AG08396 (cell line): Measurements from ENCODE around the gene NEK6.
A peak's percentile ranks its signal among the peaks of the same experiment; 100 is the strongest.

Source experiments
- DNase-seq: peaks from one replicate; pipeline ENCODE4 v3.0.0; 2012; ENCODE audit warnings: low spot score, mixed read lengths

The NEK6 gene

DNA sequence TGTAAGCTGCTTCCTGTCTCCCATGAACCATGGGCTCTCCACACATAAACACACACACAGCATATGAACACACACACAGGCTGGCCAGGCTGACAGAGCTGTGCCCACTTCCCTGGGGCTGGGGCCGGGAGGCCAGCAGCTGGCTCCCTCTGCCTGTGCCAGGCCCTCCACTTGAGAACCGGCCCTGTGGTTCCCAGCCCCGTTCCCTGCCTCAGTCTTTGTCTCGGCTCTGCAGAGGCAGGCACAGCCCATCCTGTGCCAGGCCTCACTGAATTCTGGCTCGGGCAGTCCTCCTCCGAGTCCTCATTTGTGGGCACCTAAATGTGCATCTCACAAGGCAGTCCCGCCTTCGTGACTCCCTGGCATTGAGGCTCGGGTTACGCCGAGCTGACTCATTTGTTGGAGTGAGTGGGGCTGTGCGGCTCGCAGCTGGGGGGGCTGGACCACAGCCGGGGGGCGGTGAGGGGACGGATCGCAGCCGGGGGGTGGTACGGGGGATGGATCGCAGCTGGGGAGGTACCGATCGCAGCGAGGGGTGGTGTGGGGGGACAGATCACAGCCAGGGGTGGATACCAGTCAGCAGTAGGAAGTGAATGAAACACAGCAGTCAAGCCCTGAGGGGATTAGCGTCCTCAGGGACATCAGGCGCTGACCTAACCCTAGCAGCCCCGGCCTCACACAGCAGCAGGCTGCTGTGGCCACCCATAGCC lies 85.2 kb downstream of the NEK6 start:
- peak; percentile 95 for DNase-seq

DNA sequence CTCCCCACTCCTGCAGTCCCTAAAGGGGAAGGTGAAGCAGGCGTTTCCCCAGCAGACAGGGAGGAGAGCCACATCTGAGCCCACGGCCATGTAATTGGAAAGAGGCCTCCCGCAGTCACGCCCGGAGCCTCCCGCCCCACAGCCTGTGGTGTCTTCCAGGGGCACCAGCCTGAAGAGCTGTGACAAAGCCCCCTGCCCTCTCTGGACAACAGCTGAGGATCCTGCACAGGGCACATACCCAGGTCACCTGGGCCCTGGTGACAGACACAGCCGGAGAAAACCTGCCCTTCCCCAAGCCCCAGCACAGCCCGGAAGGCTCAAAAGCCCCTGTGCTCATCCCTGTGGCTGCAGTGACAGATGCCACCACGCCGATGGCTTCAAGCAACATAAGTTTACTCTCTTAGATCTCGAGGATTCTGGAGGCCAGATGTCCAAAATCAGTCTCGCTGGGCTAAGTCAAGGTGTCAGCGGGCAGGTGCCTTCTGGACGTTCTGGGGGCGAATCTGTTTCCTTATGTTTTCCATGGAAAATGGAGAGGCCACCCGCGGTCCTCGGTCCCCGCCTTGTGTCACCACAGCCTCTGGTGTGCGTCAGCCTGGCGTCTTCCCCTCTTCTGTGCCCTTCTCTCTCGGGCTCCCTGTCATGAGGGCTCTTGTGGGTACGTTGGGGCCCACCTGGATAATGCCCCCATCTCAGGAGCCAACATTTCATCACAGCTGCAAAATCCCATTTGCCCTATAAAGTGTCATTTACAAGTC lies 86.0 kb downstream of the NEK6 start:
- DNase-seq: no peak

- DNase-seq: no peak
These were observed 86.7 kb downstream of the NEK6 start for GRCh38 chr9:124344291-124345050.

DNA sequence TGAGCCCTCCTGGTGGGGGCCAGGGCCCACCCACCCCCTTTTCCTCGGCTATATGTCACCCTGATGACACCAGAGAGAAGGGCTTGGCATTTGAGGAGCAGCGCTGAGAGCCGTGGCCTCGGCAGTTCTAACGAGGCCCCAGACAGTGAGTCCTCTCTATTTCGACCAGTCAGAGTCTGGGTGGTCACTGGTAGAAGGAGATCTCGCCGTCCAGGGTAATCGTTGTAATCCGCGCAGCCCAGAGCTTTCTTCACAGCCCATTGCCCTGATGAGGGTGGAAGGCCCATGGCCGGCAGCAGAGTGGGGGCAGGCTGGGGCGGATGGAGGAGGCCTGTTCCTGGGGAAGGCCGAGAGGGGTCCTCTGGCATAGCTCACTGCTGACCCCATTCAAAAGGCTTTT lies 87.3 kb downstream of the NEK6 start:
- no peak for DNase-seq

DNA sequence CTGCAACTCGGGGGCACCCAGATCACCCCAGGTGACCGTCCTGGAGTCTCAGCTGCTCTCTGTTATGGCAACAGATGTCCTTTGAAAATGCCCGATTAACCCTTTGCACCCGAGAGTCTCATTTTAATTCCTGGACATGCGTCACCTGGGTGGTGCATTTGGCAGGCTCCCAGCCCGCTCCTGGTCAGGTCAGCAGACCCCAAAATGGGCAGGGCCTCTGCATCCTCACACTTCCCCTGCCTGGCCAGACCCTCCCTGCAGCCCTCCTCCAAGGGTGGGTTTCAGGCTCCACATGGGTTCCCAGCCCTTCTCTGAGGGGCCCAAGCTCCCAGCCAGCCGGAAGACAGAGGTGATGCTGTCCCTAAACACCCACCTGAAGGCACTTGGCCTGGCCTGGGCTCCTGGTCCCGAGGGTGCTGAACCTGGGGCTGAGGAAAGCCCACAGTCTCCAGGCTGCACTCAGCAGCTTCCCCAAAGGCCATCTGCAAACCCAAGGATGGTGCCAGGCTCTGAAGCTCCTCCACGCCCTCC lies 88.1 kb downstream of the NEK6 start:
- DNase-seq: no peak

DNA sequence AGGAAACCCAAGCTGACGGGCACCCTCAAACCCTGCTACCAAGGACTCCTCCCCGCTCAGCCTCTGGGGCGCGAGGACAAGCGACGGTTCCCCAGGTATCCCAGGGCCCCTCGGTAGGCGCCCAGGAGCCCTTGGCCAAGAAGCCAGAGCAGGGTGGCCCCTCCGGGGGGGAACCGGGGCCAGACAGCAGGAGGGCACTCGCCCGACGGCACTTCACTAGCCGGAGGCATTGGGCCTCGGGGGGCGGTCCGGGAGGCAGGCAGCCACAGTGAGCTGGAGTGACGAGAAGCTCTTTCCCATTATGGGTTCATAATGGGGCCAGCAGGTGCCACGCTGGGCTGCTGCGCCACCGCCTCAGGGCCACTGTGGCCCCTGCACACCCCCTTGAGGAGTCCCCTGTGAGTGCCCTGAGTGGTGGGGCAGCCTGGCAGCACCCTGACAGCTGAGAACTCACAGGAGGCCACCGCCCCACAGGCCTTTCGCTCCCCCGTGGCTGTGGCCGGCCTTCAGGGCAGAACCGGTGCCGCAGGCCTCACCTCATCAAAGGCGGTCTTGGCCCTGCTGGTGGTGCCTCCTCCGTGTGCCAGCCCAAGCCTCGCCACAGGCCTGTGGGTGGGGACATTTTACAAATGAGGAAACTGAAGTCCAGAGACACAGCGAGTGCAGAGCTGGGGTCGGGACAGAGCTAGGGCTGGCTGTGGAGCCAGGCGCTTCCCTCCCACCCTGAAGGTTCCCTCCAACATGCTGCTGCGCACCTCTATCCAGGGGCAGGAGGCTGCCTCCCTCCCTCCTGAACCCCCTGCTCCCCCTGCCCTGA lies 88.8 kb downstream of the NEK6 start:
- no peak for DNase-seq

DNA sequence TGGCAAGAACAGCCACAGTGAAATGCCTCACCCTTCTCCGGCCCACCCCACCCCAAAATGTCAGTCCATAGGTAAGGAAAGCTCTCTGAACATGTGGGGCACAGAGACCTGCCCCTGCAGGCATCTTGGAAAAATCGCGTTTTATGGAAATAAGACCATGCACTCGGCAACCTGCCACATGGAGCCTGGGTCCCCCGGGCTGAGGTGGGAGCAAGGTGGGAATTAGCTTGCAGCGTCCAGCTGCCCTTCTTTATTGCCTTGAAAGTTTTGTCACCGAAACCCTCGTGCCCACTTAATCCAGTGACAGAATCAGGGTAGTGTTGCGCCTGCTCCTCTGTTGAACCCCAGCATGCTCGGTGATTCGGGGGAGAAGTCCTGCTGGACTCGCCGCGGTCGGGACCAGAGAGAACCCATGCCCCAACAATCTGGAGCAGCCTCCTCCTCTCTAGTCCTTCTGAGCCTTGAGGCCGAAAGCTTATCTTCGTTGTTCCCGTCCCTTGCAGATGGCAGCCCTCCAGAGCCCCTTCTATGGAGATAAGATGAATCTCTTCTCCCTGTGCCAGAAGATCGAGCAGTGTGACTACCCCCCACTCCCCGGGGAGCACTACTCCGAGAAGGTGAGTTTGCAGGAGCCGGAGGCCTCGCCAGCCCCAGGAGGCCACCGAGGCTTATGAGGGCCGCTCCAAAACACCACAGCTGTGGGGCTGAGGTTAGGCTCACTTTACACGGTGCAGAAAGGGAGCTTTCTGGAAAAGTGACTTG lies 89.6 kb downstream of the NEK6 start:
- DNase-seq: no peak

DNA sequence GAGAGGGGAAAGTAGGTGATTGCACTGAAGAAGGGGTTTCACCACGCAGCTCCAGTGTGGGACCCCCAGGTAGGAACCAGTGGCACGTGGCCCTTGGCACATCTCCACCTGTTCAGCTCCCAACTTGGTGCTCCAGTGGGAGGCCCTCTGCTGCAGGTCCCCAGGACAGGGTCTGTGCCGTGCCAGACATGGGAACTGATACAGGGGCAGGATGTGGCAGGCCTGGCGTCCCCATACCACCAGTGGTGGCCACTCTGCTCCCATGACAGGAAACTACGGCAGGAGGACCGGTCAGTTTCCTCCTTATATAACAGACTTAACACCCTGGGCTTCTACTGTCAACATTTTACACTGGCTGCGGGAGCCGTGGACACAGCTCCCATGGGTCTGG lies 90.2 kb downstream of the NEK6 start:
- DNase-seq: no peak

DNA sequence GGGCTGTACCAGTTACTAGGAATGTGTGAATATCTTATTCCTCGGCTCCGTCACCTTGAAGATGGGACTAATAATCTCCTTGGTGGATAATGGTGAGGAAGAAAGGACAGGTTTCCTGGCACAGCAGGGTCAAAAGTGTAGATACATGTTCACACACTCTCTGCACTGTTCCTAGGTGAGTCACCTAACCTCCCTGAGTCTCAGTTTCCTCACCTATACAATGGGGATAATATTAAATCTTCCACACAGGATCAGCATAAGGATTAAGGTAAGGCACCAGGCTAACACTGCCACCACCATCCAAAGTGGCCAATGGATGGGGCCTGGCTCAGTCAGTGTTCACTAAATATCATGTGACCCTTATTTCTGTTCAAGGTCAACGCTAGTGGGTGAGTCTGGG lies 90.6 kb downstream of the NEK6 start:
- DNase-seq: no peak

DNA sequence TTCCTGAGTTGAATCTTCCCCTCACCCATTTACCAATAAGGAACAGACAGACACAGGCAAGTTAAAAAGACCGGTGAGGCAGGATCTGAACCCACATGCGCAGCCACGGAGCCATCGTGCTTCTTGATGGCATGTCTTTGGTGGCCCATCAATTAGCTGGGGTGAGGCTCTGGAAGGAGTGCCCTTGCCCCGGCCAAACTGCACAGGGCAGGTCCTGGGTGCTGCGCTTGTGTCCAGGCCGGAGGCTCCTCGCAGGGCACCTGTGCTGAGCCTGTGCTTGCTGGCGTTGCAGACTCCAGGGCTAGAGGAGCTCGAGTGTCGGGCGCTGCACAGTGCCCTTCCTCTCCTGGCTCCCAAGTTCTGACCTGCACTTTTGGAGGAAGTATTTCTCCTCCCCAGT lies 91.1 kb downstream of the NEK6 start:
- DNase-seq: no peak

DNA sequence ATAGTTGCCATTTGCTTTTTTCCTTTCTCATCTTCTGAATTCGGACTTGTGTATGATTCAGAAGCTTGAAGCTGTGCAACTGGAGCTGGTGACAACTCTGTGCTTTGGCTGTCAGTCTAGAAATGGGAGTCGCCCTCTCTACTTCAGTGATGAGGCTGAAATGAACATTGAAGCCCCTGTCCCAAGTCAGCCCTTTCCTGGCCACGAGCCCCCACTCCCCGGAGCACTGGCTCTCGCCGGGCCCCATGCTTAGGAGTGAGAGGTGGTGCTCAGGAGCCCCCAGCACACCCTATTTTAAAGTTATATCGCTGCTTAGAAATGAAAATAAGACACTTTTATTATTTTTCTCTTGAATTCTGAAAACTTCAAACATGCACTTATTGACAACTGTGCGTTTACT lies 91.5 kb downstream of the NEK6 start:
- DNase-seq: no peak

DNA sequence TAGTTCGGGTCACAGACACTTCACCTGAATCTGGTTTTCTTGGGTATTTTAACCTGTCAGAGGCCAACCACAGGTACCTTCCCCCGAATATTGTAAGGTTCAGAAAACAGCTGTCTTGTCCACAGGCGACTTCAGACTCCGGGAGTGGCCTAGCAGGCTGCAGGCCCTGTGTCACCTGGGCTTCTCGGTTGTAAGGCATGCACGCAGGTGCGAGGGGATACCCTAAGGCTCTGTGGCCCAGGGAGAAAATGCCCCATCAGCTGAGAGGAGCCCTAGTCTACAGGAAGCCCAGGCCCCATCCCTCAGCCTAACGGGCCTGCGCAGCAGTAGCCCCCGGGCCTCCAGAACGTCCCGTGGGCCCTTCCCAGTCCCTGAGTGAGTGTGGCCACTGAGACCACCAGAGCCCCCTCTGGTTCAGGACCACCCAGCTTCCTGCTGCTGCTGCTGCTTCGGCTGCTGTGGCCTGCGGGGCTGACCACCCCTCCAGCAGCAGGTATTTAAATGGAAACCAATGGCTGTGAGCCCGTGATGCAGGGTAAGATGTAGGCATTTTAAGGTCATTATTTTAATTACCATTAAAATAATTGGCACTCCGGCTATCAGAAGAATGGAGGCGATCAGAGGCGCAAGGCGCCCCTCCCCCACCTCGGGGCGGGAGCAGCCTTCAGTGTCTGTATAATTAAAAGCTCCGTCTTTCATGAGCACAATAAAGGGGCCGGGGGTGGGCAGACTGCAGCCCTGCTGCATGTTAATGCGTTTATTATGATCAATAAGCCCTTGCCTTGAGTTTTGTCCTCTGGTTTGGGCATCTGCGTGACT lies 92.1 kb downstream of the NEK6 start:
- no peak for DNase-seq

DNA sequence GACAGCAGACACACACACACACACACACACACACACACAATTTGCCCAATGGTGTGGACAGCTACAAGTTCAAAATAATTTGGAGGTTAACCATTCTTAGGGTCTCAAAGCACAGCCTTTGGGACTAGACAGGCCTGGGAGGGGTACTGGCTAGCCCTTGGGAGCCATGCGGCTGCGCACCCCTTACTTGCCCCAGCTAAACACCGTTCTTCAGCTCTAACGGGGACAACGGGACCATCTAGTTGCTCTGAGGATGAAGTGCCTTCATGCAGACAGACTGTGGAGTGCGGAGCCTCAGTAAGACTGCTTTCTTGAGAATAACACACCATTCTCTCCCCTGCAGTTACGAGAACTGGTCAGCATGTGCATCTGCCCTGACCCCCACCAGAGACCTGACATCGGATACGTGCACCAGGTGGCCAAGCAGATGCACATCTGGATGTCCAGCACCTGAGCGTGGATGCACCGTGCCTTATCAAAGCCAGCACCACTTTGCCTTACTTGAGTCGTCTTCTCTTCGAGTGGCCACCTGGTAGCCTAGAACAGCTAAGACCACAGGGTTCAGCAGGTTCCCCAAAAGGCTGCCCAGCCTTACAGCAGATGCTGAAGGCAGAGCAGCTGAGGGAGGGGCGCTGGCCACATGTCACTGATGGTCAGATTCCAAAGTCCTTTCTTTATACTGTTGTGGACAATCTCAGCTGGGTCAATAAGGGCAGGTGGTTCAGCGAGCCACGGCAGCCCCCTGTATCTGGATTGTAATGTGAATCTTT lies 92.9 kb downstream of the NEK6 start:
- DNase-seq: no peak

DNA sequence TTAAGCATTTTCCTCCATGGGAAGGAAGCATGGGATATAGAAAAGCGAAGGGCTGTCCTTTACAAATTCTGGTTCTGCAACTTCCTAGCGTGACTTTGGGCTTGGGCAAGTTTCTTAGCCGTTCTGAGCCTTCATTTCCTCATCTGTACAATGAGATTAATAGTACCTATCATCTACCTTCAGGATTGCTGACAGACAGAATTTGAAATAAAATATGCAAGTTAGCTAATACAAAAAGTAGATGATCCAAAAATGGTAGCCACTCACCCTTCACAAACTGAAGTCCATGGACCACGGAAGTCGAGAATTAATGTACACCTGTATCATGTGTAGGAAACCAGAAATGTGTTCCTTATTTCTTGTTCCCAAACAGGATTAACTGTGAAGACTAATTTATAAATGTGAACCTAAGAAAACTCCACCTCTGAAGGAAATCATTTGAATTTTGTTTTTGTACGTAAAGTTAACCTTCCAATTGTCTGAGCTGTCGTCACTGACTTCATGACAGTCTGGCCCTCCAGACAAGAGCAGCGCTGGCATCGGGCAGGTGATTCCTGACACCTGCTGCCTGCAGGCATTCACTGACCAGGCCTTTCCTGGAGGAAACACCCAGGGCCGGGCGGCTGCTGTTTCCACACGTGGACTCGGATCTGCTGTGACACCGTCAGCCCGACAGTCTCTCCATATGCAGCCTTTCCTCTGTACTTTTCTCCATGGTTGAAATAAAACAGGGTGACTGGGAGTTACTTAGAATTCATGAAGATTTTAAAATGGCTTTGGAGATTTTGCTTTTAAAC lies 94.1 kb downstream of the NEK6 start:
- no peak for DNase-seq

DNA sequence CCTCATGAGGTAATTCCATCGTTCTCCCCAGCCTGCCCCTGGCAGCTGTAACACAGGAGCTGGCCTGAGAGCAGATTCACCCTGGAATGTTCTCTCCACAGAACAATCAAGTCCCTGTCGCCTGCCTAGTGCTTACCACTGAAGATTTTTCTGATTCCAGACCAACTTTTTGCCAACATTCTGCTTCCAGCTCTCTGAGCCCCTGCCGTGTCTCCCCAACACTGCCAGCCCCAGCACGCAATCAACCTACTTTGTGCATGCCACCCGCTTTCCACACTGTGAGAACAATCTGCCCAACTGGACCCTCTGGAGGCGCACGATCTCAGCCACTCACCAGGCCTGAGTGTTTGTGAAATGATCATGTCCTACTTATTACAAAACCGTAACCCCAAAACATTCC lies 94.9 kb downstream of the NEK6 start:
- DNase-seq: no peak

GRCh38 chr9:124353166-124353768 lies 95.5 kb downstream of the NEK6 start:
- DNase-seq: no peak

- no peak for DNase-seq
These were observed 96.1 kb downstream of the NEK6 start for GRCh38 chr9:124353811-124354274.
